ENCODE data around the gene CHD9. TPM values are rescaled to one million over a fixed set of nuclear protein-coding genes. Genes with fewer than 3 reads are reported as not detected.
"Not testable (repeated sequence)": the region's sequence is repeated elsewhere in the genome, so short reads cannot be mapped to it uniquely, and the experiment has no call there.

The CHD9 gene
- polyA plus RNA-seq (ENCODE audit: insufficient read length in 3 of 3), result 10 to 100 TPM; 49.0 to 64.4 (median 62.8) TPM
- long read RNA-seq, donor 1, partial matches to known transcripts, result 0 of 2 reads
- long read RNA-seq, donor 1, other reads (novel, unspliced or antisense), result 0 of 2 reads
- long read RNA-seq, donor 2, partial matches to known transcripts, result 8 of 11 reads
- long read RNA-seq, donor 2, other reads (novel, unspliced or antisense), result 0 of 11 reads
- long read RNA-seq, donor 3, partial matches to known transcripts, result 0 of 1 reads
- long read RNA-seq, donor 3, other reads (novel, unspliced or antisense), result 0 of 1 reads
- long read RNA-seq, donor 4, partial matches to known transcripts, result 0 of 1 reads
- long read RNA-seq, donor 4, other reads (novel, unspliced or antisense), result 0 of 1 reads
- long read RNA-seq, donor 5, partial matches to known transcripts, result 0 of 2 reads
- long read RNA-seq, donor 5, other reads (novel, unspliced or antisense), result 0 of 2 reads
- long read RNA-seq, donor 6, partial matches to known transcripts, result 0 of 1 reads
- long read RNA-seq, donor 6, other reads (novel, unspliced or antisense), result 0 of 1 reads
- long read RNA-seq, donor 7, partial matches to known transcripts, result 7 of 8 reads
- long read RNA-seq, donor 7, other reads (novel, unspliced or antisense), result 0 of 8 reads
- long read RNA-seq, donor 8, partial matches to known transcripts, result 6 of 8 reads
- long read RNA-seq, donor 8, other reads (novel, unspliced or antisense), result 0 of 8 reads
- long read RNA-seq, donor 9, partial matches to known transcripts, result 10 of 14 reads
- long read RNA-seq, donor 9, other reads (novel, unspliced or antisense), result 0 of 14 reads
- long read RNA-seq, donor 10, partial matches to known transcripts, result 40 of 41 reads
- long read RNA-seq, donor 10, other reads (novel, unspliced or antisense), result 0 of 41 reads
- long read RNA-seq, donor 11, partial matches to known transcripts, result 0 of 5 reads
- long read RNA-seq, donor 11, other reads (novel, unspliced or antisense), result 0 of 5 reads
- long read RNA-seq, donor 12, partial matches to known transcripts, result 15 of 15 reads
- long read RNA-seq, donor 12, other reads (novel, unspliced or antisense), result 0 of 15 reads
- long read RNA-seq, donor 13, partial matches to known transcripts, result 10 of 16 reads
- long read RNA-seq, donor 13, other reads (novel, unspliced or antisense), result 0 of 16 reads
- long read RNA-seq, donor 14, result 0 reads
- long read RNA-seq, donor 15, result 0 reads
- long read RNA-seq, donor 16, partial matches to known transcripts, result 5 of 11 reads
- long read RNA-seq, donor 16, other reads (novel, unspliced or antisense), result 0 of 11 reads

- DNase-seq, result peak; percentile 90
Observed at GRCh38 chr16:53054670-53055485, at the start of gene CHD9. Gene CHD9 (plus strand): TSS chr16:53054991. CDS start chr16:53156090, 101,099 bp downstream.

- no peak for DNase-seq
Observed at GRCh38 chr16:53007095-53007494, 47.7 kb upstream of the CHD9 start.

- DNase-seq, result no peak
Observed at GRCh38 chr16:53014287-53014686, 40.5 kb upstream of the CHD9 start.

- DNase-seq, result no peak
Observed at GRCh38 chr16:53018834-53019416, 35.9 kb upstream of the CHD9 start.

GRCh38 chr16:53022374-53022773, 32.4 kb upstream of the CHD9 start:
- no peak for DNase-seq

GRCh38 chr16:53024045-53024444, 30.7 kb upstream of the CHD9 start:
- DNase-seq, result no peak

GRCh38 chr16:53029971-53030370, 24.8 kb upstream of the CHD9 start:
- DNase-seq, result no peak

- no peak for DNase-seq
Observed at GRCh38 chr16:53031323-53031942, 23.4 kb upstream of the CHD9 start.

- no peak for DNase-seq
Observed at GRCh38 chr16:53034306-53034705, 20.5 kb upstream of the CHD9 start.

- DNase-seq, result no peak
Observed at GRCh38 chr16:53035176-53035942, 19.4 kb upstream of the CHD9 start.

GRCh38 chr16:53036066-53036465, 18.7 kb upstream of the CHD9 start:
- no peak for DNase-seq

GRCh38 chr16:53036711-53037110, 18.1 kb upstream of the CHD9 start:
- DNase-seq, result not testable (repeated sequence)

- no peak for DNase-seq
Observed at GRCh38 chr16:53040788-53041187, 14.0 kb upstream of the CHD9 start.

GRCh38 chr16:53041320-53042051, 13.3 kb upstream of the CHD9 start:
- no peak for DNase-seq

- no peak for DNase-seq
Observed at GRCh38 chr16:53042235-53042701, 12.5 kb upstream of the CHD9 start.

- DNase-seq, result no peak
Observed at GRCh38 chr16:53043428-53043831, 11.4 kb upstream of the CHD9 start.

GRCh38 chr16:53043986-53044601, 10.7 kb upstream of the CHD9 start:
- peak; percentile 57 for DNase-seq
